Fibroblast of skin of left quadriceps (primary cell): ENCODE measurements around the gene TSEN15.

Experiments
- DNase-seq, 2 experiments: peaks; one replicate each; pipeline ENCODE4 v3.0.0-alpha.2; 2013; ENCODE audit warnings: low read depth in 2 of 2

TSEN15 gene

GRCh38 chr1:184101141-184101540, 49.6 kb downstream of the TSEN15 start:
- peak in 1 of 2 experiments; percentile 12 for DNase-seq

- DNase-seq: no peak
Measured at GRCh38 chr1:184101571-184101970, 50.0 kb downstream of the TSEN15 start.

DNA sequence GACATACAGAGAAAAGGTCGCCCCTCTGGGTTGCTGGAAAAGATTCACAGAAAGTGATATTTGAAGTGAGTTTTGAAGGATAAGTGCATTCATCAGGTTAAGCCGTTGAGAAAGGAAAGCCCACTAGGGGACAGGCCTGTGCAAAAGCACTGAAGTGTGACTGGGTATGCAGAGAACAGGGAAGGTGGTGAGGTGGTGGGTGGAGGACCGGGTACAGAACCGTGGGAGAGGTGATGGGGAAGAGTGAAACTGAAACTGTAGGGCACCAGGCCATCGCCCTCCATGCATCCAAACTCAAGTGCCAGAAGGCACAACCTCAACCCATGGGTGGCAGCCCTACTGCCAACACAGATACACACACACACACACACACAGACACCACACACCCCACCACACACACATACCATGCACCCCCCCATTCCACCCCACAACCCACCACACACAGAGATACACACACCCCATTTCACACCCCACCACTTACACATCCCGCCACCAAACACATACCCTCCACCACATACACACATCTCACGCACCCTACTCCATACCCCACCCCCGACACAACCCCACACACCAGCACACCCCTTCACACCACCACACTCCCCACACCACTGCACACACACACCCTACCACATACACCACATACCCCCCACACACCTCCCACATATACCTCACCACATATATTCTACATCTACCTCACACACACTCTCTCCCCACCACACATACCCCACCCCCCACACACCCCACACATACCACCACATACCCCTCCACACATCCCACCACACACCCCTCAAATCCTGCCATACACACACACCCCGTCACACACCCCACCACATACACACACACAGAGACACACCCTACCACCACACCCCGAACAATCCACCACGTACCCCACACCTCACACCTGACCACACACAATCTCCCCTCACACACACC, 59.0 kb downstream of the TSEN15 start:
- no peak for DNase-seq

- no peak for DNase-seq
Measured at GRCh38 chr1:184112176-184112948, 60.8 kb downstream of the TSEN15 start.

GRCh38 chr1:184113251-184113650, 61.7 kb downstream of the TSEN15 start:
- peak; percentile 56 to 57 for DNase-seq

GRCh38 chr1:184114818-184115398, 63.4 kb downstream of the TSEN15 start:
- no peak for DNase-seq

- DNase-seq: no peak
Measured at GRCh38 chr1:184116287-184116686, 64.8 kb downstream of the TSEN15 start.

DNA sequence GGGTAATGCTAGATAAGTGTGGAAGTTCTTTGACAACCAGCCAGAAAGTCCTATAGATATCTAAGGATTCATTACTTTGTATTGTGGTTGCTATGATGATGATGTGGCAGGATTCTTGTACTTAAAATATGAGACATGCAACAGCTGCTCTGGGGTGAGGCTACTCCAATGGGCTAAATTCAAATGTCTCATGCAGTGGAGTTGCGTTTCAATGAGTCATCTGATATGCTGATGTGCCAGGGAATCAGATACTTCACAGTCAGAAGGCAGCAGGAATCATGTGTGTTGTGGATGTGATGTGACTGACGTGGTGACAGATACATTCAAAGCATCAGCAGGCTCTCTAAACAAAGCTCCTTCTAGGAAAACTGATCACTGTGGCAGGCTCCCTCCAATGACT, 66.5 kb downstream of the TSEN15 start:
- DNase-seq: peak; percentile 96
